Coronary artery (tissue), 2 donors: ENCODE results near the gene NPB.

Source experiments
- DNase-seq: peaks from one replicate; pipeline ENCODE4 v3.0.0-alpha.2; 2017; ENCODE audit warnings: low spot score
- H3K27ac ChIP-seq, 2 donors: fragments of 200-600 bp; sonication (generic); one replicate each; pipeline ENCODE4 v1.5.1; 2016 to 2019
- H3K4me3 ChIP-seq: fragments of 200-600 bp; sonication (generic); 2 replicates; pipeline ENCODE4 v1.5.1; 2016; ENCODE audit warnings: mild to moderate bottlenecking, moderate library complexity
- CTCF ChIP-seq: fragments of 200-600 bp; sonication (generic); IDR thresholded peaks from one replicate; pipeline ENCODE4 v1.5.1; 2019; ENCODE audit warnings: antibody characterized with exemption

The NPB gene

GRCh38 chr17:81902023-81902652 lies at the start of gene NPB:
NPB (plus strand) TSS chr17:81902238; CDS start chr17:81902278, 40 bp downstream.
- Histone ChIP-seq H3K4me3 (peak within 1 kb of the TSS; percentile 74), H3K27ac (peak within 1 kb of the TSS in 1 of 2 donors; percentile 40)
- no peak for TF ChIP-seq CTCF
- no peak for DNase-seq

GRCh38 chr17:81854974-81855774 lies 46.9 kb upstream of the NPB start:
- no peak for TF ChIP-seq CTCF
- Histone ChIP-seq H3K4me3 (no peak overlapping the region), H3K27ac (no peak overlapping the region)
- no peak for DNase-seq

- no peak overlapping the region for H3K27ac ChIP-seq
- peak overlapping the region; percentile 85 for H3K4me3 ChIP-seq
- DNase-seq = no peak
- TF ChIP-seq CTCF = no peak
Observed at GRCh38 chr17:81858170-81858966, 43.7 kb upstream of the NPB start.

GRCh38 chr17:81858967-81859905 lies 42.8 kb upstream of the NPB start:
- Histone ChIP-seq H3K27ac (peak overlapping the region; percentile 73 to 92), H3K4me3 (peak overlapping the region; percentile 85)
- DNase-seq = no peak
- no peak for TF ChIP-seq CTCF

GRCh38 chr17:81859906-81860755 lies 41.9 kb upstream of the NPB start, which contains the start of gene P4HB:
P4HB (minus strand) TSS chr17:81860535; CDS start chr17:81860471, 64 bp downstream.
- H3K27ac ChIP-seq = peak within 1 kb of the TSS; percentile 93 to 96
- TF ChIP-seq CTCF = no peak
- H3K4me3 ChIP-seq = peak within 1 kb of the TSS; percentile 85
- no peak for DNase-seq
